Measurements from ENCODE around the gene S100A12. TPM values are rescaled to one million over a fixed set of nuclear protein-coding genes. Genes with fewer than 3 reads are reported as not detected.
"Not testable (repeated sequence)": the region's sequence is repeated elsewhere in the genome, so short reads cannot be mapped to it uniquely, and the experiment has no call there.

The S100A12 gene
- total RNA-seq (2021) (not detected in 2 replicates), Bru-seq, nascent RNA (not detected), BruChase-seq, experiment 1, labeled RNA remaining after a 2-hour chase (not detected), BruChase-seq, experiment 2, labeled RNA remaining after a 6-hour chase (not detected)
- long read RNA-seq = 0 reads

DNA sequence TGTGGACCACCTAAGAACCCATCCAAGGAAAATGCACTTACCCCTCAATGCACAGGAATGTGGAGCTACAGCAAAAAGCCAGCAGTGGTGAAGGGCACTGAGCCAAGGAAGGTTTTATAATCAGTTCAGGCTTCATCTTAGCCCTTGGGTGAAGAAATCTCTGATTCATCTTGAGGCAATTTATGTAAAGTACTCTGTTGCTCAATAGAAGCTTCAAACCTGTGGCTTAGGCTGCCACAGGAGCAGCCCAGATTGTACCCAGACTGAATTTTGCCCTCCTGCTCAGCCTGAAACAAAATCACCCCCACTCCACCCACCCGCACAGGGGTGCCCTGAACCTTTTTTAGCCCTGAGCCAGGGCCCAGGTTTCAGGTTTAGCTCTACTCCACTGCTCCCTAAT is at the start of gene S100A12:
TSS of gene S100A12 (minus strand) at position 111 of the 400 bp plus-strand sequence. CDS start 1,029 bp downstream, outside the sequence.
- no peak for TF ChIP-seq EZH2 (IDR thresholded peaks at IDR 0.05; ENCODE audit: low read depth)
- TF ChIP-seq, protein P1, sequence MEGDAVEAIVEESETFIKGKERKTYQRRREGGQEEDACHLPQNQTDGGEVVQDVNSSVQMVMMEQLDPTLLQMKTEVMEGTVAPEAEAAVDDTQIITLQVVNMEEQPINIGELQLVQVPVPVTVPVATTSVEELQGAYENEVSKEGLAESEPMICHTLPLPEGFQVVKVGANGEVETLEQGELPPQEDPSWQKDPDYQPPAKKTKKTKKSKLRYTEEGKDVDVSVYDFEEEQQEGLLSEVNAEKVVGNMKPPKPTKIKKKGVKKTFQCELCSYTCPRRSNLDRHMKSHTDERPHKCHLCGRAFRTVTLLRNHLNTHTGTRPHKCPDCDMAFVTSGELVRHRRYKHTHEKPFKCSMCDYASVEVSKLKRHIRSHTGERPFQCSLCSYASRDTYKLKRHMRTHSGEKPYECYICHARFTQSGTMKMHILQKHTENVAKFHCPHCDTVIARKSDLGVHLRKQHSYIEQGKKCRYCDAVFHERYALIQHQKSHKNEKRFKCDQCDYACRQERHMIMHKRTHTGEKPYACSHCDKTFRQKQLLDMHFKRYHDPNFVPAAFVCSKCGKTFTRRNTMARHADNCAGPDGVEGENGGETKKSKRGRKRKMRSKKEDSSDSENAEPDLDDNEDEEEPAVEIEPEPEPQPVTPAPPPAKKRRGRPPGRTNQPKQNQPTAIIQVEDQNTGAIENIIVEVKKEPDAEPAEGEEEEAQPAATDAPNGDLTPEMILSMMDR (conservative IDR thresholded peaks at IDR 0.05) = no peak
- Histone ChIP-seq H3K4me3 (no peak within 1 kb of the TSS), H3F3A (ENCODE audit: insufficient read depth, low read depth) (peaks cover 36% of the 10 kb centered on the region; the same call in 1 of the 2 replicates), H3K36me3 (ENCODE audit: low read depth) (no peaks in the 10 kb centered on the region), H4K20me1 (ENCODE audit: insufficient read depth) (no peaks in the 10 kb centered on the region), H3K79me2 (ENCODE audit: low read depth) (no peaks in the 10 kb centered on the region), H3K27me3 (ENCODE audit: insufficient read depth, low read depth) (no peaks in the 10 kb centered on the region), H3K4me1 (replicated peaks; ENCODE audit: insufficient read depth) (peaks cover 62% of the 10 kb centered on the region), H3K27ac (peak within 1 kb of the TSS; percentile 65), H3K9me3 (ENCODE audit: insufficient read depth, low read depth) (no peaks in the 10 kb centered on the region), H2AFZ (no peak within 1 kb of the TSS), H3K4me2 (peak within 1 kb of the TSS; percentile 60), H3K9me2 (ENCODE audit: insufficient read depth) (no peaks in the 10 kb centered on the region)
- intact Hi-C loops (cut with micrococcal nuclease; ENCODE audit: unreplicated experiment) = loop anchor here (1.0 kb wide), 1 partner anchor 10 kb away; no protein-coding TSS in a partner anchor
- peak; percentile 51 to 96 for DNase-seq
- CTCF ChIA-PET = interaction anchor here (0.6 kb wide), 1 partner anchor 896 kb away, joined by 8 read pairs; no protein-coding TSS in a partner anchor
- POLR2A ChIA-PET (ENCODE audit: unreplicated experiment) = no interaction called here
- no TSS peak for BruUV-seq (replicated peaks)

DNA sequence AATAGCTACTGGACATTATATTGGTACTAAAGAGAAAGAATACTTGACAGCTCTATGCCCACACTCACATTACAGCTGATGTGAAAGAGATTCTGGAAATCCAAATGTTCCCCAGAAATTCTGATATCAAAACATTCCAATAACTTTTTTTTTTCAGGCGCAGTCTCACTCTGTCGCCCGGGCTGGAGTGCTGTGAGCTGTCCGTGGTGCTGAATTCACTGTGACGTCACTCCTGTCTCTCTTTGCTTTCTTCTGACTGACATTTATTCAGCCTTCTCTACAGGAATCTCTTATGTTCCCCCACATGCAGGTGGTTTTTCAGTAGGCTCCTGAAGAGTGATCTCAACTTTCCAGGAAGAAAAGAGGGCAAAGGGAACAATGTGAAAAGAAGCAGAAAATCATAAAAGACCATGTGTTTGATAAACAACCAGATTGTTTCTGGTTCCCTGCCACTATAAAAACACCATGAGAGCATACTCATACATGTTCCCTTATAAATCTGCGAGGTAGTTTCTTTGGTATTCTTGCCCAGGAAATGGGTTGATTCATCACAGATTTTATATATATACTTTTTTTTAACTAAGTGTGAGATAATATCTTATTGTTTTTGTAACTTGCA is 47.1 kb upstream of the S100A12 start:
- no peaks in the 10 kb centered on the region for H3K79me2 ChIP-seq (ENCODE audit: low read depth)
- H3K27me3 ChIP-seq (ENCODE audit: insufficient read depth, low read depth) = peaks cover 59% of the 10 kb centered on the region
- H3K4me2 ChIP-seq = no peak overlapping the region
- no peaks in the 10 kb centered on the region for H3K9me3 ChIP-seq (ENCODE audit: insufficient read depth, low read depth)
- intact Hi-C loops (cut with micrococcal nuclease; ENCODE audit: unreplicated experiment) = no loop called here
- POLR2A ChIA-PET (ENCODE audit: unreplicated experiment) = no interaction called here
- H3F3A ChIP-seq (ENCODE audit: insufficient read depth, low read depth) = no peaks in the 10 kb centered on the region
- TF ChIP-seq EZH2 (IDR thresholded peaks at IDR 0.05; ENCODE audit: low read depth) = no peak
- TF ChIP-seq, protein P1 (conservative IDR thresholded peaks at IDR 0.05) = no peak
- no peaks in the 10 kb centered on the region for H3K36me3 ChIP-seq (ENCODE audit: low read depth)
- no peaks in the 10 kb centered on the region for H4K20me1 ChIP-seq (ENCODE audit: insufficient read depth)
- H3K9me2 ChIP-seq (ENCODE audit: insufficient read depth) = 0 out of 2 replicates have a peak, but pooled peaks cover 4% of the 10 kb centered on the region
- BruUV-seq (replicated peaks) = no TSS peak
- DNase-seq = peak; percentile 47 to 49
- H3K4me3 ChIP-seq = no peak overlapping the region
- H2AFZ ChIP-seq = no peak overlapping the region
- no peaks in the 10 kb centered on the region for H3K4me1 ChIP-seq (replicated peaks; ENCODE audit: insufficient read depth)
- no peak overlapping the region for H3K27ac ChIP-seq
- CTCF ChIA-PET = no interaction called here

DNA sequence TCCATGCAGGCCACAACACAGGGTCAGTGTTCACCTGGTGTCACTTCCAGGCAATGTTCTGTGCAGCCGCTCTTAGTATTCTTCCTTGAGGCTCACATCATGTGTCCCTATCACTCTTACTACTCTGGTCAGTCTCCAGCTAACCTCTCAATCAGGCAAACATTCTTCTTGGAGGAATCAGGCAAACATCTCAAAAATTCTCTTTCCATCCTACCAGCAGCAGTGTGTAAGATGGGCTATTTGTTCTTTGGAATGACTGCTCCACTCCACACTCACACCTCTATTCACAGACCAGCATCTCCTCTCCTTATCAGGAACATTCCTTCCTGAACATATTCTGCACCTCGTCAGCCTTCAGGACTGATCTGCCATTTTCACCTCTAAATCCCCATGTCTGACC is 44.9 kb upstream of the S100A12 start:
- no peak overlapping the region for H2AFZ ChIP-seq
- no peak overlapping the region for H3K4me3 ChIP-seq
- no peak for DNase-seq
- H3K4me2 ChIP-seq = no peak overlapping the region
- H3K9me2 ChIP-seq (ENCODE audit: insufficient read depth) = 0 out of 2 replicates have a peak, but pooled peaks cover 4% of the 10 kb centered on the region
- no peaks in the 10 kb centered on the region for H3K9me3 ChIP-seq (ENCODE audit: insufficient read depth, low read depth)
- no peaks in the 10 kb centered on the region for H4K20me1 ChIP-seq (ENCODE audit: insufficient read depth)
- H3K27me3 ChIP-seq (ENCODE audit: insufficient read depth, low read depth) = peaks cover 48% of the 10 kb centered on the region
- no peak for TF ChIP-seq EZH2 (IDR thresholded peaks at IDR 0.05; ENCODE audit: low read depth)
- TF ChIP-seq, protein P1 (conservative IDR thresholded peaks at IDR 0.05) = no peak
- ChIA-PET CTCF (no interaction called here), POLR2A (ENCODE audit: unreplicated experiment) (no interaction called here)
- no peaks in the 10 kb centered on the region for H3K4me1 ChIP-seq (replicated peaks; ENCODE audit: insufficient read depth)
- no peak overlapping the region for H3K27ac ChIP-seq
- H3K36me3 ChIP-seq (ENCODE audit: low read depth) = no peaks in the 10 kb centered on the region
- intact Hi-C loops (cut with micrococcal nuclease; ENCODE audit: unreplicated experiment) = no loop called here
- no peaks in the 10 kb centered on the region for H3F3A ChIP-seq (ENCODE audit: insufficient read depth, low read depth)
- no peaks in the 10 kb centered on the region for H3K79me2 ChIP-seq (ENCODE audit: low read depth)
- BruUV-seq (replicated peaks) = no TSS peak

DNA sequence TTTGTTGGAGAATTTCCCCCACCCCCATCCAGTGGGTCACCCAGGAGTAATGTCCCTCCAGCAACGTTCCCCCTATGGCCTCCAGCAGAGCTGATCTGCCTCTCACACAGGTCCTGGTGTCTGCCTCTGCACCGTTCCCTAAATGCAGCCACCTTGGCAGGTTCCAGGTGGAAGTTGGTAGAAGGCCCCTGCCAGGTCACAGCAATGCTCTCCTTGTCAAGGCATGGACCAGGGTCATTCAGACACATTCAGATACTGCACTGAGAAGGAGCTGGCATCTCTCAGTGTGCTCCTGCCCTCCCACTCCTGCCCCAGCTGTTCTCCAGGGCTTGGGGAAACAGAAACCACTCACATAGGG is 44.0 kb upstream of the S100A12 start:
- POLR2A ChIA-PET (ENCODE audit: unreplicated experiment); H3K9me2 ChIP-seq (ENCODE audit: insufficient read depth); H3K36me3 ChIP-seq (ENCODE audit: low read depth); H3K4me2 ChIP-seq; H2AFZ ChIP-seq; intact Hi-C loops (cut with micrococcal nuclease; ENCODE audit: unreplicated experiment); H3F3A ChIP-seq (ENCODE audit: insufficient read depth, low read depth); BruUV-seq (replicated peaks); H3K79me2 ChIP-seq (ENCODE audit: low read depth); H3K4me1 ChIP-seq (replicated peaks; ENCODE audit: insufficient read depth); H3K27ac ChIP-seq; H4K20me1 ChIP-seq (ENCODE audit: insufficient read depth); CTCF ChIA-PET; H3K9me3 ChIP-seq (ENCODE audit: insufficient read depth, low read depth); H3K4me3 ChIP-seq; DNase-seq: not testable (repeated sequence)
- peaks cover 48% of the 10 kb centered on the region for H3K27me3 ChIP-seq (ENCODE audit: insufficient read depth, low read depth)

DNA sequence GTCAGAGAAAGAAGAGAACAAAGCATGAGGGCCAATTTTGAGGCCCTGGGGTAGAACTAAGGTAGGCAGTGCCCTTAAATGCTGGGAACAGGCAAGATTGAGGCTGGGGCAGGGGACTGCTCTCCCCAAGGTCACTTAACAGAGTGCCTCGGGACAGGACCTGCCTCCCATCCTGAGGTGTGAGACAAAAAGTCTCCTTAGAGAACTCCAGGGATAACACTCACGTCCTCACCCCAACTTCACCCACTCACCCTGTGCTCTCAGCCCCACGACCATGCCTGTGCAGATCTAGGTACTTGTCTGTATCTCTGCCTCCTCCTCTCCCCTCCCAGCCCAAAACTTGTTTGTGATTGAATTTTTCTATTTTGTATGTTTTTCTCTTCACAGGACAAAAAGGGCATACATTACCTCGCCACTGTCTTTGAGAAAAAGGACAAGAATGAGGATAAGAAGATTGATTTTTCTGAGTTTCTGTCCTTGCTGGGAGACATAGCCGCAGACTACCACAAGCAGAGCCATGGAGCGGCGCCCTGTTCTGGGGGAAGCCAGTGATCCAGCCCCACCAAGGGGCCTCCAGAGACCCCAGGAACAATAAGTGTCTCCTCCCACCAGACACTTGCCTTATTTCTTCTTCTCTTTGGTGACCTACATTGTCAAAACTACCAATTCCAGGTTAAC is 43.5 kb upstream of the S100A12 start:
- H3K4me1 ChIP-seq (replicated peaks; ENCODE audit: insufficient read depth); DNase-seq; H3K9me2 ChIP-seq (ENCODE audit: insufficient read depth); H3K9me3 ChIP-seq (ENCODE audit: insufficient read depth, low read depth); H3K4me2 ChIP-seq; POLR2A ChIA-PET (ENCODE audit: unreplicated experiment); H4K20me1 ChIP-seq (ENCODE audit: insufficient read depth); H3K79me2 ChIP-seq (ENCODE audit: low read depth); H3K27ac ChIP-seq; CTCF ChIA-PET; H3K4me3 ChIP-seq; H3K36me3 ChIP-seq (ENCODE audit: low read depth); H2AFZ ChIP-seq; intact Hi-C loops (cut with micrococcal nuclease; ENCODE audit: unreplicated experiment); BruUV-seq (replicated peaks); H3F3A ChIP-seq (ENCODE audit: insufficient read depth, low read depth): not testable (repeated sequence)
- peaks cover 43% of the 10 kb centered on the region for H3K27me3 ChIP-seq (ENCODE audit: insufficient read depth, low read depth)
